ENCODE results near the gene SEMA3B.
"Not testable (repeated sequence)": the region's sequence is repeated elsewhere in the genome, so short reads cannot be mapped to it uniquely, and the experiment has no call there.

SEMA3B gene

DNA sequence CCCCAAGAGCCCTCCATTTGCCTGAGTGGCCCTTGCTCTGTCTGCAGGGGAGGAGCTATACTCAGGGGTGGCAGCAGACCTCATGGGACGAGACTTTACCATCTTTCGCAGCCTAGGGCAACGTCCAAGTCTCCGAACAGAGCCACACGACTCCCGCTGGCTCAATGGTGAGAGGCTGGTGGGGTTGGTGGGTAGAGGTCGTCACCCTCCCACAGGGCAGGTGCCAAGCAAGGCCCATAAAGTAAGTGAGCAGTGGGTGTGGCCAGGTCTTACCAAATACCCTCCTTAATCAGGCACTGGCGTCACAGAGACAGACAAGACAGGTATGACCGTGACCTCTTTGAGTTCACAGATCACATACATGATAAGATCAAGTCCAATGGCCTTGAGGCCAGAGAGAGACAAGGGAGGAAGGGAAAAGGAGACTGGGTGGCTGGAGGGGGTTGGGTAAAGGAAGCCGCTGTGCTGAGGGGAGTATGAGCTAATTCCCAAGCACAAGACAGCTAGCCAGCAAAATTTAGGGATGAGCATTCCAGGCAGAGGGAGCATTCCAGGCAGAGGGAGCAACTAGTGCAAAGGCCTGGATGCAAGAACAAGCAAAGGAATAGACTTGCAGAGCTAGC is 2.5 kb downstream of the SEMA3B start:
- DNase-seq (ENCODE audit: low read depth in 2 of 2, low spot score in 1 of 2) = no peak

DNA sequence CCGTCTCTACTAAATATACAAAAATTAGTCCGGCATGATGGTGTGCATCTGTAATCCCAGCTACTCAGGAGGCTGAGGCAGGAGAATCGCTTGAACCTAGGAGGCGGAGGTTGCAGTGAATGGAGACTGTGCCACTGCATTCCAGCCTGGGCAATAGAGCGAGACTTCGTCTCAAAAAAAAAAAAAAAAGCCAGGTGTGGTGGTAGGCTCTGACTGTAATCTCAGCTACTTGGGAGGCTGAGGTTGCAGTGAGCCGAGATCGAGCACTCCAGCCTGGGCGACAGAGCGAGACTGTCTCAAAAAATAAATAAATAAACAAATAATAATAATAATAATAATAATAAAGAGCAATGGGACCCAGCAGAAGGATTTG is 3.6 kb downstream of the SEMA3B start:
- DNase-seq (ENCODE audit: low read depth in 2 of 2, low spot score in 1 of 2) = not testable (repeated sequence)

DNA sequence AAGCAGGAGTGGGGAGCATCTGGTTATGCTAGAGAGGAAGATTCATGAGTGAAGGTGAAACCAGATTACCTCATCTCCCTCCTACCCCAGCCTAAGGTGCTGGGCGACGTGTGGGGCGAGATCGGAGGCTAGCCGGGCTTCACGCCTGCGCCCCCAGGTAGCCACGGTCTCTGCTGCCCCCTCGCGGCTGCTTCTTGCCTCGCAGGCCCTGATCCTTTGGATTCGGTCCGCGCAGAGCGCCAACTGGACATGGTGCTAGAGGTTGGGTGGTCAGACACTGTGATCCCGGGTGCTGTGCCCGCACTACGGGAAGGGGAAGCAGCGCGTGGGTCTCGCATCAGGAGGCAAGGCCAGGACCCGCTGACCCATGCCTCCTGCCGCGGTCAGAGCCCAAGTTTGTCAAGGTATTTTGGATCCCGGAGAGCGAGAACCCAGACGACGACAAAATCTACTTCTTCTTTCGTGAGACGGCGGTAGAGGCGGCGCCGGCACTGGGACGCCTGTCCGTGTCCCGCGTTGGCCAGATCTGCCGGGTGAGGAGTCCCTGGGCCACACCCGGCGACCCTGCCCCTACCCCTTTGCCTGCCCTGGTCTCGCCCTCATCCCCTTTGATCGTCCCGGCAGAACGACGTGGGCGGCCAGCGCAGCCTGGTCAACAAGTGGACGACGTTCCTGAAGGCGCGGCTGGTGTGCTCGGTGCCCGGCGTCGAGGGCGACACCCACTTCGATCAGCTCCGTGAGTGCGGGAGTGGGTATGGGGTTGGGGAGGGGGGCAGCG is 4.2 kb downstream of the SEMA3B start:
- peak; percentile 61 to 90 for DNase-seq (ENCODE audit: low read depth in 2 of 2, low spot score in 1 of 2)

DNA sequence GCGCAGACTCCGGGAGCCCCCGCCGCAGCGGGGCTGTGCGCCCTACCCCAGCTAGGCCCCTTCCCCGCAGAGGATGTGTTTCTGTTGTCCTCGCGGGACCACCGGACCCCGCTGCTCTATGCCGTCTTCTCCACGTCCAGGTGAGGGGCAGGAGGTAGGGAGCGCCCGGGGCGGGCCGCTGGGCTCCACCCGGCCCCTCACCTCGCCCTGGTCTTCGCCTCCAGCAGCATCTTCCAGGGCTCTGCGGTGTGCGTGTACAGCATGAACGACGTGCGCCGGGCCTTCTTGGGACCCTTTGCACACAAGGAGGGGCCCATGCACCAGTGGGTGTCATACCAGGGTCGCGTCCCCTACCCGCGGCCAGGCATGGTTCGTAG is 4.7 kb downstream of the SEMA3B start:
- DNase-seq (ENCODE audit: low read depth in 2 of 2, low spot score in 1 of 2) = no peak

DNA sequence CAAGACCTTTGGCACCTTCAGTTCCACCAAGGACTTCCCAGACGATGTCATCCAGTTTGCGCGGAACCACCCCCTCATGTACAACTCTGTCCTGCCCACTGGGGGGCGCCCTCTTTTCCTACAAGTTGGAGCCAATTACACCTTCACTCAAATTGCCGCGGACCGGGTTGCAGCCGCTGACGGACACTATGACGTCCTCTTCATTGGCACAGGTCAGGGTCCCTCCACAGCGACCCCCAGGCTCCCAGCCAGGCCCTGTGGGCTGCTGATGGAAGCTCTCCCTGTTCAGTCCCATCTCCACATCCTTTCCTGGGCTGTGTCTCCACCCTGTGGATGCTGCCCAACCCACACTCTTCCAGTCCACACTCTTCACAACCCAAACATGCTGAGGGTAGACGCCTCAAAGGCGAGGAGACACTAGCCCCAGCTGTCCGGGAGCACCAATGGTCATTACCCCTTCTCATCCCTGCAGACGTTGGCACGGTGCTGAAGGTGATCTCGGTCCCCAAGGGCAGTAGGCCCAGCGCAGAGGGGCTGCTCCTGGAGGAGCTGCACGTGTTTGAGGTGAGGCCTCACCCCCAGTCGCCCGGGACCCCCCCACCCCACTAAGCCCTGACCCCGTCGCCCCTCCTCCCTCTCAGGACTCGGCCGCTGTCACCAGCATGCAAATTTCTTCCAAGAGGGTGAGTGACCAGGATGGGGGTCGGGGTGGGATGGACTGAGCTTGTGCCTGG is 5.6 kb downstream of the SEMA3B start:
- DNase-seq (ENCODE audit: low read depth in 2 of 2, low spot score in 1 of 2) = peak; percentile 29 to 58

DNA sequence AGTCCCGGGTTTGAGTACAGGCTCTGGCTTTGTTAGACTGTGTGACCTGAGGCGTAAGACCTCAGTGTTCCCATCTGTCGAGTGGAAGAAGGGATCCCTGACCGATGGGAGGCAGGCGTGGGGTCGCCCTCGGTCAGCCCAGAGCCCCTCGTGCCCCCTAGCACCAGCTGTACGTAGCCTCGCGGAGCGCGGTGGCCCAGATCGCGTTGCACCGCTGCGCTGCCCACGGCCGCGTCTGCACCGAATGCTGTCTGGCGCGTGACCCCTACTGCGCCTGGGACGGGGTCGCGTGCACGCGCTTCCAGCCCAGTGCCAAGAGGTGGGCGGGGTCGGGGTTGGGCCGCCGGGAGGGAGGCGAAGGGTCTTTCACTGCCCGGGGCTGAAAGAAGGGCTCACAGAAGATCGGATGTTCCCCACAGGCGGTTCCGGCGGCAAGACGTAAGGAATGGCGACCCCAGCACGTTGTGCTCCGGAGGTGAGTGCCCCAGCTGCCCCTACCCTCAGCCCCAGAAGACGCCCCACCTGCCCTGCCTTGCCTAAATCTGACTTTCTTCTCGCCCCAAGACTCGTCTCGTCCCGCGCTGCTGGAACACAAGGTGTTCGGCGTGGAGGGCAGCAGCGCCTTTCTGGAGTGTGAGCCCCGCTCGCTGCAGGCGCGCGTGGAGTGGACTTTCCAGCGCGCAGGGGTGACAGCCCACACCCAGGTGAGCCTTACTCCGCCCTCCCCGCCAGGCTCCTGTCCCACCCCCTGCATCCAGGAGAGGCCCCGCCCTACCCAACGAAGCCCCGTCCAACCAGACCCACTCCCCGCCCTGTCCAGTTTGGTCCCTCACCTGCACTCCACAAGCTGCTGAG is 6.4 kb downstream of the SEMA3B start:
- DNase-seq (ENCODE audit: low read depth in 2 of 2, low spot score in 1 of 2) = no peak

DNA sequence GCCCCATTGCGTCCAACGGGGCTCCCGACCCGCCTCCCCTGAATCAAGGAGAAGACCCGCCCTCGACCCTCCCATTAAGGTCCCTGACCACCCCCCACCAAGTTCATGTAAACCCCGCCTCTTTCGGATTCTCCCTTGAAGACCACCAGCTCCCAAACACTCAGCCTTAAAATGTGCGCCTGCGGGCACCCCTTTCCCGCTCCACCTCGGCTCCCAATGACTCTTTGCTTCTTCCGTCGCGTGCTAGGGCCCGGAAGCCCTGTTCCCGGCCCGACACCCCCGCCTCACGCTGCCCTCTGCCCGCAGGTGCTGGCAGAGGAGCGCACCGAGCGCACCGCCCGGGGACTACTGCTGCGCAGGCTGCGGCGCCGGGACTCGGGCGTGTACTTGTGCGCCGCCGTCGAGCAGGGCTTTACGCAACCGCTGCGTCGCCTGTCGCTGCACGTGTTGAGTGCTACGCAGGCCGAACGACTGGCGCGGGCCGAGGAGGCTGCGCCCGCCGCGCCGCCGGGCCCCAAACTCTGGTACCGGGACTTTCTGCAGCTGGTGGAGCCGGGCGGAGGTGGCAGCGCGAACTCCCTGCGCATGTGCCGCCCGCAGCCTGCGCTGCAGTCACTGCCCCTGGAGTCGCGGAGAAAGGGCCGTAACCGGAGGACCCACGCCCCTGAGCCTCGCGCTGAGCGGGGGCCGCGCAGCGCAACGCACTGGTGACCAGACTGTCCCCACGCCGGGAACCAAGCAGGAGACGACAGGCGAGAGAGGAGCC is 7.2 kb downstream of the SEMA3B start:
- DNase-seq (ENCODE audit: low read depth in 2 of 2, low spot score in 1 of 2) = no peak

DNA sequence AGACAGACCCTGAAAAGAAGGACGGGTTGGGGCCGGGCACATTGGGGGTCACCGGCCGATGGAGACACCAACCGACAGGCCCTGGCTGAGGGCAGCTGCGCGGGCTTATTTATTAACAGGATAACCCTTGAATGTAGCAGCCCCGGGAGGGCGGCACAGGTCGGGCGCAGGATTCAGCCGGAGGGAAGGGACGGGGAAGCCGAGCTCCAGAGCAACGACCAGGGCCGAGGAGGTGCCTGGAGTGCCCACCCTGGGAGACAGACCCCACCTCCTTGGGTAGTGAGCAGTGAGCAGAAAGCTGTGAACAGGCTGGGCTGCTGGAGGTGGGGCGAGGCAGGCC is 7.8 kb downstream of the SEMA3B start:
- DNase-seq (ENCODE audit: low read depth in 2 of 2, low spot score in 1 of 2) = no peak

DNA sequence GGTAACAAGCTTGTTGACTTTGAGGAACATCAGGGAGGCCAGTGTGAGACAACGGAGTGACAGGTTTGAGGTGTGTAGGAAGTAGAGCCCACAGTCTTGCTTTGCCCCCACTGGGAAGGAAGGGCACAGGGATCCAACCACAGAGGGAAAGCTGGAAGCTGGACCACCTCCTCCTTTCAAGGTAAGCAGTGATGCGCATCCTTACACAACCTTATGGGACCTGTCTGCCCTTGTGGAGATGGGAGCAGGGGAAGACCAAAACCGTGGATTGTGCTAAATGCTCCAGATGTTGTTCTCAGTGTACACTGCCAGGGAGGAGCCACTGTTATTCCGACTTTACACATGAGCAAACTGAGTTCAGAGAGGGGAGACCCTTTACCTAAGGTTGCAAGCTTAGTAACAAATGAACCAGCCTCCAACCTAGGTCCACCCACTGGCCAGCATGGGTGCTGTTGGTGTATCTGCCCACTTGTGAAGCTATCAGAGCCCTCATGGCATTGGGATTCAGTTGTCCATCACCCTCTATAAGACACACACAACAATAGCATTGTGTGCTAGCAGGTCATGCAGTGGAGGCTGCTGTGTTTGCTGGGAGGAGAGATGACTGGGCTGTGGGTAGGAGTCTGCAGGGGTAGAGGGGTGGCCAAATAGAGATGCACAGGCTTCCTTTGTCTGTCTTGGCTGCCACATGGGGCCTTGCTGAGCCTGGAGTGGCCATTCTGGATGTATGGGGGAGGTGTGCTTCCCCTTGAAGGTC is 9.4 kb downstream of the SEMA3B start:
- no peak for DNase-seq (ENCODE audit: low read depth in 2 of 2, low spot score in 1 of 2)

DNA sequence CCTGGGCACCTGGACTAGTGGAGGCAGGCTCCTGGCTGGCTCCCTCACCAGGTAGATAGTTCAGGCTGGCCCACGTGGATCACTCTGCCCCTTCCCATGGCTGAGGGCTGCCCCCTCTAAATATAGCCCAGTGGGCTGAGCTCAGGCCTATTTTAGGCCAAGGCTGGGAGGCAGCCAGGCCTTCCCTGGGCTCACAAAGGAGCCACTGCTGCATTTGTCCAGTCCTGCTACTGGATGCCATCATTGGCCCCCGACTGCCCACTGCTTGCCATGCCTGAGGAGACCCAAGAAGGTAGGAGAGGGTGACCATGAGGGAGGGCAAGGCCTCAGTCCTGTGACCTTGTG is 9.9 kb downstream of the SEMA3B start, which contains the start of gene LSMEM2:
TSS of gene LSMEM2 (plus strand) at position 208 of the 345 bp plus-strand sequence. CDS start at position 235, 27 bp downstream.
- no peak for DNase-seq (ENCODE audit: low read depth in 2 of 2, low spot score in 1 of 2)

DNA sequence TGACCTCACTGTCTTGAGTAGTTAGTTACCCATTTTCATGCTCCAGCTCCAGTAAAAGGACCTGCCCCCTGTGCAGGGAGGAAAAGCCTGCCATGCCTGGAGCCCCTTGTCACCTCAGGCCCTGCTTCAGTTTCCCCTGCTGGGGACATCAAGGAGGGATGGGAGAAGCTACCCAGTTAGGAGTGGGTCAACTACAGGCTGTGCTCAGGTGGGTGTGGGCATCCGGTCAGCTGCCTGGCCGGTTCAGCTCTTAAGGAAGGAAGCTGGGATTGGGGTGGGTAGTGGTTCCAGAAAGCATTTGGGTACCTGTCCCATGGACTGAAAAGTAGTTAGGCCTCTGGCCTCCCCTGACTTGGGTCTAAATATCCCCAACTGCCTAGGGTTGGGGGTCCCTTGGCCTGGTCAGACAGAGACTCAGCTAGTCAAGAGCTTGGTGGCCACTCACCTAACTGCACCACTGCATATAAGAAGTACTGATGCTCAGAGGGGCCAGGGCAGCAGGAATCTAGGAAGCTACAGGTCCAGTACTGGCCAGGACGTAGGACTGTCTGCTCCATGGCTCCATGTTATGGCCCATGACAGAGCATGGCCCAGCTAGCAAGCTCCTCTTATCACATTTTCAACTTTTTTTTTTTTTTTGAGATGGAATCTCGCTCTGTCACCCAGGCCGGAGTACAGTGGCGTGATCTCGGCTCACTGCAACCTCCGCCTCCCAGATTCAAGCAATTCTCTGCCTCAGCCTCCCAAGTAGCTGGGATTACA is 10.5 kb downstream of the SEMA3B start:
- DNase-seq (ENCODE audit: low read depth in 2 of 2, low spot score in 1 of 2) = no peak

DNA sequence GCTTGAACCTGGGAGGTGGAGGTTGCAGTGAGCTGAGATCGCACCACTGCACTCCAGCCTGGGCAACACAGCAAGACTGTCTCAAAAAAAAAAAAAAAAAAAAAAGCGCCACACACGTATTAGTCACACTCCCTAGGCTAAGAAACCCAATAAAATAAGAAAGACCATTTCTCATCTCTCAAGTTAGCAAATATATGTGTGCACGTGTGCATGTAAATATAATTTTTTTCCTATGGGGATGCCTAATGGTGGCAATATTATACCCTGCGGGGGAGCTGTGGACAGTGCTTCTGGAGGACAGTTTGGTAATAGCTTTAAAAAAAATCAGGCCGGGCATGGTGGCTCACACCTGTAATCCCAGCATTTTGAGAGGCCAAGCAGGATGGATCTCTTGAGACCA is 15.2 kb downstream of the SEMA3B start:
- DNase-seq (ENCODE audit: low read depth in 2 of 2, low spot score in 1 of 2) = not testable (repeated sequence)

DNA sequence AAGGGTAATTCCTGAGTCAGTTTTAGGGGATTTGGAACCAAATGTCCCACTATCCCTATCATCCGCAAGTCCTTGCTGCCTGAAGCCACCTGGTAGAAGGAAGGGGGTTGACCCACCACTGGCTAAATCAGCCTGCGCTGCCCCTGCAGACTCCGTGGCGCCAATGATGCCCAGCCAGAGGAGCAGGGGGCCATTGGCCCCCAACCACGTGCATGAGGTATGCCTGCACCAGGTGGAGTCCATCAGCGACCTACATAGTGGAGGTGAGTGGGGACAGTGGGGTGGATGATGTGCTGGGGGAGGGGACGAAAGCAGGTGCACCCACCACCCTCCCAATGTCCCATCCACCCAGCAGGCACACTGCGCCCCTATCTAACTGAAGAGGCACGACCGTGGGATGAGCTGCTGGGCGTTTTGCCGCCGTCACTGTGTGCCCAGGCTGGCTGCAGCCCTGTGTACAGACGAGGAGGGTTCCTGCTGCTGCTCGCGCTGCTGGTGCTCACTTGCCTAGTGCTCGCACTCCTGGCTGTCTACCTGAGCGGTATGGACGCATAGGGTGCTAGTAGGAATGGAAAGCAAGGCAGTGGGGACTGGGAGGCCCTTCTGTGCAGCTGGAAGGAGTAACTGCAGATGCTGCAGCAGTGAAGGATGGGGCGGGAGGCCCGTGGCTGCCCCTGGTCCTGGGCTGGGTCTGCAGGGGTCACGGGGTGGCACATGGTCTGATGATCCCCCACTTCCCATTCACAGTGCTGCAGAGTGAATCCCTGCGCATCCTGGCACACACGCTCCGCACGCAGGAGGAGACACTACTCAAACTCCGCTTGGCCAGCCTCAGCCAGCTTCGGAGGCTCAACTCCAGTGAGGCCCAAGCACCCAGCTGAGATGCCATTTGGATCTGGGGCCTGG is 17.6 kb downstream of the SEMA3B start:
- DNase-seq (ENCODE audit: low read depth in 2 of 2, low spot score in 1 of 2) = no peak

DNA sequence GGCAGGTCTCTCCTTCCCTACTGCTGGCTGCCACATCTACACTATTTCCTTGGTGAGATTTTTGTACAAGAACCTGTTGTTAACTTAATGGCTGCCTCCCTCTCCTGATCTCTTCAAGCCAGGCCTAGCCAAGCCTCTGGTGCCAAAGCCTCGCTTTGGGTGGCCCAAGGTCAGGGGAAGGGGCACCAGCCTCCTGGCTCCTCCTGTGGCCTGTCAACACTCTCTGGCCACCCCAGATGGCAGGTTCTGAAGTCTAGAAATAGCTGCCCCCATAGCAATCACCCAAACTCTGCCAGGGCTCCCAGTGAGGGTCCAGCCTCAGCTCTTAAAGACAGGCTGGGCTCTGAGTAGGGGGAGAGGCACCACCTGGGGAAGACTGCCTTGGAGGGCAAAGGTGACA is 18.3 kb downstream of the SEMA3B start:
- DNase-seq (ENCODE audit: low read depth in 2 of 2, low spot score in 1 of 2) = no peak

DNA sequence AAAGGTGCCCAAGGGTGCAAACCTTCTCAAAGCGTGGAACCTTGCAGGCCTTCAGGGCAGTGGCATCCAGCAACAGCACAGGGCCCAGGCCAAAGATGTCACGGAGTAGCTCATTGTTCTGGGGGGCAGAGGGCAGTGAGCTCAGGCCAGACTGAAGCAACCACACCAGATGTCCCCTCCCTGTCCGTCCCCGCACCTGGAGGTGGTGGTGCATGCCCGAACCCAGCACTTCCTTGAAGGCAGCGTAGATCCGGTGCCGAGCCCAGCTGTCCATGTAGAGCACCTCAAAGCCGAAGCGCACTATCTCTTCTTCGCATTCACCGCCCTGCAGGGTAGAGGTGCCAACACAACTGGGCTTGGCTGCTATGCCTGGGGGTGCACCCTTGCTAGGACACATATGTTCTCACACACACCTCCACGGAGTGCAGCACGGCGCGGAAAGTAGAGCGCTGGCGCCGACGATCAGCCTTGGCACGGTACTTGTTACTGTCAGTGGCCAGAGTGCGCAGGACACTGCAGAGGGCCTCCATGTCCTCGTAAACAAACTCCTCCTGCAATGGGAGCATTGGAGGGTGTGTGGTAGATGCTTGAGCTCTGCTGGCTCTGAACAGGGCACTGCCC is 19.6 kb downstream of the SEMA3B start:
- no peak for DNase-seq (ENCODE audit: low read depth in 2 of 2, low spot score in 1 of 2)

DNA sequence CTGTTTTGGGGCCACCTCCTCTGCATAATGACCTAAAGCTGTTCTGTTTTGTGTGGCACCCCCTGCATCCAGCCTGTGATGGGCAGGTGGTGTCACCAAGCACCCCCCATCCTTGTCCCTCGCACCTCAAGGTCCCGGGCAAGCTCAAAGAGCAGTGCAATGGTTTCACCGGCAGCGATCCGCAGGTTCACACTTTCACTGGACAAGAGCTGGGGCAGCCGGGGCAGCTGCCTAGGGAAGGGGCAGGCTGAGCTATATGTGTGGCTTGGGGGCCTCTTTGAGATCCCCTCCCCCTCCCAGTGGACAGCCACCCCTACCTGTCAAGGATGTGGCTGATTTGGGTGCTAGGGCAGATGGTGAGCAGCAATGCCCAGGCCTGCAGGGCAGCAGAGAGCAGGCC is 20.2 kb downstream of the SEMA3B start:
- no peak for DNase-seq (ENCODE audit: low read depth in 2 of 2, low spot score in 1 of 2)

DNA sequence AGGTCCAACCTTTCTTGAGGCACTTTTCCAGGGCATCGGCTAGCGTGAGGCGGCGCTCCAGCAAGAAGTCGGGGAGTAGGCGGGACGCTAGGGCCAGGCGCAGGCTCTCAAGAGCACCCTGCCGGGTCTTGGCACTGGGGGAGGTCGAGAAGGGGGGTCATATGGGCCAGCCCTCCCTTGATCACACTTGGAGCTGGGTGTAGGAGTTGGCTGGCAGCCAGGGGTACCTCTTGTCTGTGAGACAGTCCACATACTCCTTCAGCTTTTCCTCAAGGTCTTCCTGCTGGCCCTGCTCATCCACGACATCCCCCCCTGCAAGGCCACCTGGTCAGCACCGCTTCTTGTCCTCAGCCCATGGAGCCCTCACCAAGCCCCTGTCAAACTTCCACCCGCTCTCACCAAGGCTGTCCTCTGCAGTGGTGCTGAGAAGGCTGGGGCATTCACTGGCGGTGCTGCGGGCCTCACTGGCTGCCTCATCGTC is 21.3 kb downstream of the SEMA3B start:
- DNase-seq (ENCODE audit: low read depth in 2 of 2, low spot score in 1 of 2) = no peak

Measured in stimulated activated CD8-positive, alpha-beta memory T cell treated with anti-CD3 and anti-CD28 coated beads, Interleukin-4, amount 100 ng/mL, for 4 hours (primary cell).